Muscle layer of colon (tissue), 2 donors: Measurements from ENCODE around the gene ABCC5.

Source experiments
- H3K27ac ChIP-seq: one replicate; pipeline ENCODE4 v1.7.0; 2013; ENCODE audit warnings: low read depth, mild to moderate bottlenecking, low read length, moderate library complexity
- H3K27me3 ChIP-seq, 2 donors: one replicate each; pipeline ENCODE4 v1.7.0; 2013; ENCODE audit warnings: low read length in 2 of 2, mild to moderate bottlenecking in 2 of 2; ENCODE audit not compliant: insufficient read depth in 2 of 2, control insufficient read depth in 1 of 2
- H3K36me3 ChIP-seq: one replicate; pipeline ENCODE4 v1.7.0; 2013; ENCODE audit warnings: mild to moderate bottlenecking, low read length; ENCODE audit not compliant: insufficient read depth
- H3K4me1 ChIP-seq: one replicate; pipeline ENCODE4 v1.7.0; 2013; ENCODE audit warnings: mild to moderate bottlenecking, low read length; ENCODE audit not compliant: insufficient read depth
- H3K4me3 ChIP-seq, 2 donors: one replicate each; pipeline ENCODE4 v1.7.0; 2013; ENCODE audit warnings: low read length in 2 of 2, low read depth in 1 of 2, mild to moderate bottlenecking in 1 of 2, moderate library complexity in 1 of 2
- H3K9ac ChIP-seq: one replicate; pipeline ENCODE4 v1.7.0; 2013; ENCODE audit warnings: low read length
- H3K9me3 ChIP-seq: one replicate; pipeline ENCODE4 v1.7.0; 2013; ENCODE audit warnings: mild to moderate bottlenecking, low read length
- donor health status: abdominal sarcoma.
- donor health status: Adenocarcinoma of cecum.

Gene ABCC5

GRCh38 chr3:183898028-183898431, 119.7 kb downstream of the ABCC5 start:
- H3K4me1 ChIP-seq: no peaks in the 10 kb centered on the region
- H3K4me3 ChIP-seq: no peak overlapping the region
- H3K27ac ChIP-seq: no peak overlapping the region
- H3K9me3 ChIP-seq: no peaks in the 10 kb centered on the region
- H3K36me3 ChIP-seq: no peaks in the 10 kb centered on the region
- H3K9ac ChIP-seq: no peak overlapping the region
- H3K27me3 ChIP-seq: peaks cover 0 to 4% of the 10 kb centered on the region in 2 donors

- peaks cover 0 to 4% of the 10 kb centered on the region in 2 donors for H3K27me3 ChIP-seq
- H3K27ac ChIP-seq: no peak overlapping the region
- H3K9me3 ChIP-seq: no peaks in the 10 kb centered on the region
- H3K4me1 ChIP-seq: no peaks in the 10 kb centered on the region
- no peak overlapping the region for H3K9ac ChIP-seq
- H3K36me3 ChIP-seq: no peaks in the 10 kb centered on the region
- H3K4me3 ChIP-seq: no peak overlapping the region
Measured at GRCh38 chr3:183897606-183898005, 120.1 kb downstream of the ABCC5 start.

- Histone ChIP-seq H3K36me3 (no peaks in the 10 kb centered on the region), H3K4me3 (no peak overlapping the region), H3K9me3 (no peaks in the 10 kb centered on the region), H3K9ac (no peak overlapping the region), H3K27me3 (peaks cover 0 to 4% of the 10 kb centered on the region in 2 donors), H3K4me1 (no peaks in the 10 kb centered on the region), H3K27ac (no peak overlapping the region)
Measured at GRCh38 chr3:183896610-183897009, 121.1 kb downstream of the ABCC5 start.

GRCh38 chr3:183896184-183896583, 121.5 kb downstream of the ABCC5 start:
- H3K4me1 ChIP-seq: no peaks in the 10 kb centered on the region
- H3K9ac ChIP-seq: no peak overlapping the region
- peaks cover 0 to 4% of the 10 kb centered on the region in 2 donors for H3K27me3 ChIP-seq
- no peaks in the 10 kb centered on the region for H3K9me3 ChIP-seq
- no peak overlapping the region for H3K4me3 ChIP-seq
- H3K27ac ChIP-seq: no peak overlapping the region
- H3K36me3 ChIP-seq: no peaks in the 10 kb centered on the region

- H3K27me3 ChIP-seq: peaks cover 0 to 4% of the 10 kb centered on the region in 2 donors
- H3K27ac ChIP-seq: no peak overlapping the region
- no peak overlapping the region for H3K9ac ChIP-seq
- H3K9me3 ChIP-seq: no peaks in the 10 kb centered on the region
- H3K4me3 ChIP-seq: no peak overlapping the region
- no peaks in the 10 kb centered on the region for H3K4me1 ChIP-seq
- H3K36me3 ChIP-seq: no peaks in the 10 kb centered on the region
Measured at GRCh38 chr3:183895774-183896173, 121.9 kb downstream of the ABCC5 start.

GRCh38 chr3:183895296-183895695, 122.4 kb downstream of the ABCC5 start:
- H3K9ac ChIP-seq: no peak overlapping the region
- peaks cover 0 to 4% of the 10 kb centered on the region in 2 donors for H3K27me3 ChIP-seq
- no peaks in the 10 kb centered on the region for H3K4me1 ChIP-seq
- H3K4me3 ChIP-seq: no peak overlapping the region
- H3K36me3 ChIP-seq: no peaks in the 10 kb centered on the region
- H3K9me3 ChIP-seq: no peaks in the 10 kb centered on the region
- no peak overlapping the region for H3K27ac ChIP-seq

- peaks cover 0 to 4% of the 10 kb centered on the region in 2 donors for H3K27me3 ChIP-seq
- no peaks in the 10 kb centered on the region for H3K9me3 ChIP-seq
- no peak overlapping the region for H3K27ac ChIP-seq
- no peak overlapping the region for H3K9ac ChIP-seq
- H3K4me1 ChIP-seq: no peaks in the 10 kb centered on the region
- no peak overlapping the region for H3K4me3 ChIP-seq
- H3K36me3 ChIP-seq: no peaks in the 10 kb centered on the region
Measured at GRCh38 chr3:183892610-183893214, 125.0 kb downstream of the ABCC5 start.

GRCh38 chr3:183885766-183886165, 131.9 kb downstream of the ABCC5 start:
- Histone ChIP-seq H3K27ac (no peak overlapping the region), H3K4me1 (peaks cover 23% of the 10 kb centered on the region), H3K27me3 (no peaks in the 10 kb centered on the region), H3K9me3 (no peaks in the 10 kb centered on the region), H3K9ac (no peak overlapping the region), H3K36me3 (no peaks in the 10 kb centered on the region), H3K4me3 (no peak overlapping the region)

GRCh38 chr3:183884427-183885296, 133.0 kb downstream of the ABCC5 start, which contains the start of gene PARL:
TSS of gene PARL (minus strand) at chr3:183884880. CDS start at chr3:183884846, 34 bp downstream.
- Histone ChIP-seq H3K9me3 (no peaks in the 10 kb centered on the region), H3K36me3 (no peaks in the 10 kb centered on the region), H3K4me1 (peaks cover 23% of the 10 kb centered on the region), H3K4me3 (peak within 1 kb of the TSS; percentile 78 to 98), H3K27ac (peak within 1 kb of the TSS; percentile 71), H3K27me3 (no peaks in the 10 kb centered on the region), H3K9ac (peak within 1 kb of the TSS; percentile 99)

- Histone ChIP-seq H3K27me3 (no peaks in the 10 kb centered on the region), H3K4me3 (peak overlapping the region; percentile 78 to 98), H3K4me1 (peaks cover 23% of the 10 kb centered on the region), H3K9ac (peak overlapping the region; percentile 99), H3K9me3 (no peaks in the 10 kb centered on the region), H3K27ac (peak overlapping the region; percentile 71), H3K36me3 (no peaks in the 10 kb centered on the region)
Measured at GRCh38 chr3:183884097-183884426, 133.6 kb downstream of the ABCC5 start.

- H3K9ac ChIP-seq: peak overlapping the region; percentile 99
- peak overlapping the region; percentile 78 to 98 for H3K4me3 ChIP-seq
- peak overlapping the region; percentile 57 for H3K27ac ChIP-seq
- peaks cover 23% of the 10 kb centered on the region for H3K4me1 ChIP-seq
- H3K27me3 ChIP-seq: no peaks in the 10 kb centered on the region
- H3K9me3 ChIP-seq: no peaks in the 10 kb centered on the region
- H3K36me3 ChIP-seq: no peaks in the 10 kb centered on the region
Measured at GRCh38 chr3:183883291-183884096, 134.2 kb downstream of the ABCC5 start.
